ENCODE results near the gene GARRE1. TPM values are rescaled to one million over a fixed set of nuclear protein-coding genes. Genes with fewer than 3 reads are reported as not detected.

Gene GARRE1
- total and polyA plus RNA-seq, 2 of the 13 experiments (the other 11 are each of a cell fraction or from before 2014, with no cell fraction given) = 8.0 to 11.7 TPM

- TF ChIP-seq GTF2F1 (IDR thresholded peaks at IDR 0.05; ENCODE audit: low read length) (no peak), GMEB2 (CRISPR knock-in tag; IDR thresholded peaks at IDR 0.05; ENCODE audit: low read depth) (no peak), FOXP4 (CRISPR knock-in tag; IDR thresholded peaks at IDR 0.05) (no peak)
Observed at GRCh38 chr19:34300380-34300779, 46.0 kb downstream of the GARRE1 start (continued).

- Histone ChIP-seq H4K20me1 (ENCODE audit: insufficient read depth, low read length) (no peaks in the 10 kb centered on the region), H2AFZ (ENCODE audit: low read length) (no peak overlapping the region), H3K4me2 (ENCODE audit: low read depth, low read length) (no peak overlapping the region), H3K79me2 (ENCODE audit: insufficient read depth, low read length) (no peaks in the 10 kb centered on the region), H3K36me3 (replicated peaks in 1 of 2; ENCODE audit: control insufficient read depth in 1 of 2, insufficient read depth in 2 of 2, low read length in 2 of 2) (peaks cover 10 to 11% of the 10 kb centered on the region in 2 experiments; a peak in 4 of 5 replicates), H3K9me3 (ENCODE audit: low read length) (no peaks in the 10 kb centered on the region), H3K9ac (ENCODE audit: insufficient read depth, low read depth, low read length) (no peak overlapping the region), H3K4me1 (ENCODE audit: insufficient read depth, low read length) (peaks cover 11% of the 10 kb centered on the region), H3K27ac (ENCODE audit: extremely low read length, insufficient read depth, low read length) (no peak overlapping the region), H3K4me3 (replicated peaks in 1 of 3; ENCODE audit: insufficient read depth in 1 of 3, low read depth in 2 of 3, low read length in 3 of 3) (no peak overlapping the region), H3K27me3 (ENCODE audit: control insufficient read depth in 1 of 2, insufficient read depth in 2 of 2, low read length in 2 of 2) (no peaks in the 10 kb centered on the region)
- FAIRE-seq (no peak), ATAC-seq (no peak), DNase-seq (ENCODE audit: low spot score) (no peak)
- POLR2A ChIA-PET = no interaction called here
- TF ChIP-seq ZBTB7A (CRISPR knock-in tag; IDR thresholded peaks at IDR 0.05) (no peak), ZBTB43 (CRISPR knock-in tag; conservative IDR thresholded peaks at IDR 0.05) (no peak), ZNF281 (CRISPR knock-in tag; IDR thresholded peaks at IDR 0.05; ENCODE audit: borderline replicate concordance) (no peak), THRA (CRISPR knock-in tag; IDR thresholded peaks at IDR 0.05; ENCODE audit: borderline replicate concordance) (no peak), SCMH1 (CRISPR knock-in tag; IDR thresholded peaks at IDR 0.05; ENCODE audit: borderline replicate concordance) (no peak), GFI1 (CRISPR knock-in tag; IDR thresholded peaks at IDR 0.05; ENCODE audit: borderline replicate concordance) (no peak), HDAC2 (CRISPR knock-in tag; IDR thresholded peaks at IDR 0.05) (no peak), MYC (CRISPR knock-in tag; IDR thresholded peaks at IDR 0.05; ENCODE audit: borderline replicate concordance) (no peak), ZNF768 (CRISPR knock-in tag; IDR thresholded peaks at IDR 0.05) (no peak), HES4 (CRISPR knock-in tag; IDR thresholded peaks at IDR 0.05; ENCODE audit: borderline replicate concordance) (no peak), ZNF678 (CRISPR knock-in tag; IDR thresholded peaks at IDR 0.05) (no peak)
- BruUV-seq (replicated peaks) = no TSS peak
- WGBS (ENCODE audit: low lambda C conversion rate) = 100% methylated on average over 3 of the region's 3 CpGs
- intact Hi-C loops (cut with micrococcal nuclease; ENCODE audit: unreplicated experiment) (no loop called here), in situ Hi-C loops (cut with HindIII; ENCODE audit: extremely low pct_ligation_motif_present, low pct_unique_long_range_greater_than_20kb) (no loop called here)
- CTCF ChIA-PET (ENCODE audit: low intra/inter-chr PET ratio, low total read pairs) = no interaction called here
Observed at GRCh38 chr19:34300962-34301361, 46.6 kb downstream of the GARRE1 start.
